ENCODE measurements around the gene CCNE1. TPM values are rescaled to one million over a fixed set of nuclear protein-coding genes. Genes with fewer than 3 reads are reported as not detected.
"Not testable (repeated sequence)": the region's sequence is repeated elsewhere in the genome, so short reads cannot be mapped to it uniquely, and the experiment has no call there.

CCNE1 gene
- total RNA-seq, 1 donor: 10.4 TPM

DNA sequence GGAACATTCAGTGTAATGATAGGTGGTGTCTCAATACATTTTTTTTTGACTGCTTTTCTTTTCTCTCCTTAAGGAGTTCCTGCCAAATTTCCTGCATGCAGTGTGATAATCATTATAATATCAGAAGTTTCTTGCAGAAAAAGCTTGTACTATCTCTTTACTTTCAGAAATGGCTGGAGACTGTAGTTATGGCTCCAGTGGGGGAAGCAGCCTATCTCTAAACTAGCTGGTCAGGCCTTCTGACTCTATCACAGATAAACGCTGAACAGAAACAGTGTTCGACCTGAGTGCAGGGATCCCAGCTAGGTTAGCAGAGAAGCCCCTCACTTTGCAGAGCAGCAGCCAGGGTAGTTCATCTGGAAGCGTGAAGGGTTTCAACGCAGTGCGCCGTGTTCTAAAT, 1.9 kb downstream of the CCNE1 start:
- H3K4me3 ChIP-seq (ENCODE audit: low read depth, low read length): no peak overlapping the region
- TF ChIP-seq CTCF (IDR thresholded peaks at IDR 0.05; ENCODE audit: insufficient read depth, low read depth, low read length): no peak
- DNase-seq (ENCODE audit: low read depth): no peak

- no peak for DNase-seq (ENCODE audit: low read depth)
- no peak for TF ChIP-seq CTCF (IDR thresholded peaks at IDR 0.05; ENCODE audit: insufficient read depth, low read depth, low read length)
- H3K4me3 ChIP-seq (ENCODE audit: low read depth, low read length): no peak overlapping the region
These were observed 3.4 kb downstream of the CCNE1 start for GRCh38 chr19:29815231-29815630.

DNA sequence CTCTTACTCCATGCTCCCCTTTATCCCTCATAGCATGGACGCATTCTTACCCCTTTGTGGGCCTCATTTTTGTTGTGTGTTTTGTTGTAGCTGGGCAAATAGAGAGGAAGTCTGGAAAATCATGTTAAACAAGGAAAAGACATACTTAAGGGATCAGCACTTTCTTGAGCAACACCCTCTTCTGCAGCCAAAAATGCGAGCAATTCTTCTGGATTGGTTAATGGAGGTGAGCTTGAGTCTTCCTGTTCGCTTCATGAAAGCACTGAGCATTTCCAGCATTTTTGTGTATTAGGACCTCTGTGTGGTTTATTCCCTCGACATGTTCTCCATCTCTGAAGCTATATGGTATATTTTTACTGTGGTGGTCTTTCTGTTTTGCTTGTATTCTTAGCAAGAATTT, 5.5 kb downstream of the CCNE1 start:
- no peak for TF ChIP-seq CTCF (IDR thresholded peaks at IDR 0.05; ENCODE audit: insufficient read depth, low read depth, low read length)
- no peak overlapping the region for H3K4me3 ChIP-seq (ENCODE audit: low read depth, low read length)
- DNase-seq (ENCODE audit: low read depth): no peak

DNA sequence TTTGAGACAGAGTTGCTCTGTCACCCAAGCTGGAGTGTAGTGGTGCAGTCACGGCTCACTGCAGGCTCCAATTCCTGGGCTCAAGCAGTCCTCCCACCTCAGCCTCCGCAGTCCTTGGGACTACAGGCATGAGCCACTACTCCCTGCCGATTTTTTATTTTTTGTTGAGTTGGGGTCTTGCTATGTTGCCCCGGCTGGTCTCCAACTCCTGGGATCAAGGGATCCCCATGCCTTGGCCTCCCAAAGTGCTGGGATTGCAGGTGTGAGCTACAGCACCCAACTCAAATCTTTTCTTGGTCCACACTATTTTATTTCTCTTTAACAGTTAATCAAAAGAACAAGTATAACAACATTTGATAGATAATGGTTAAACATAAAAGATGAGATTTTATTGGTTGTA, 7.5 kb downstream of the CCNE1 start:
- DNase-seq (ENCODE audit: low read depth): no peak
- no peak for TF ChIP-seq CTCF (IDR thresholded peaks at IDR 0.05; ENCODE audit: insufficient read depth, low read depth, low read length)
- H3K4me3 ChIP-seq (ENCODE audit: low read depth, low read length): no peak overlapping the region

DNA sequence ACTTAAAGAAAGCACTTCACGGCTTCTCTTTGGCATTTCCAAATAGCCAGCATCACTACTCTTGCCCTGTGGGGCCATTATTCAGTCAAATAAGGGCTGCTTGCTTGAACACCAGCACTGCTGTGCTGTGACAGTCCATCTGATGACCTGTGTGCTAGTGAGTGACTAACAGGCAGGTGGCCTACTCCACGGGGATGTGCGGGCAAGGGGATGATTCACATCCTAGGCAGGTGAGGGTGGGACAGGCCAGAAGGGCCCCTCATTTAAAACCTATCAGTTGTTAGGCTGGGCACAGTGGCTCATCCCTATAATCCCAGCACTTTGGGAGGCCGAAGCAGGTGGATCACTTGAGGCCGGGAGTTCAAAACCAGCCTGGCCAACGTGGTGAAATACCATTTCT, 8.2 kb downstream of the CCNE1 start:
- no peak for TF ChIP-seq CTCF (IDR thresholded peaks at IDR 0.05; ENCODE audit: insufficient read depth, low read depth, low read length)
- no peak overlapping the region for H3K4me3 ChIP-seq (ENCODE audit: low read depth, low read length)
- DNase-seq (ENCODE audit: low read depth): no peak

DNA sequence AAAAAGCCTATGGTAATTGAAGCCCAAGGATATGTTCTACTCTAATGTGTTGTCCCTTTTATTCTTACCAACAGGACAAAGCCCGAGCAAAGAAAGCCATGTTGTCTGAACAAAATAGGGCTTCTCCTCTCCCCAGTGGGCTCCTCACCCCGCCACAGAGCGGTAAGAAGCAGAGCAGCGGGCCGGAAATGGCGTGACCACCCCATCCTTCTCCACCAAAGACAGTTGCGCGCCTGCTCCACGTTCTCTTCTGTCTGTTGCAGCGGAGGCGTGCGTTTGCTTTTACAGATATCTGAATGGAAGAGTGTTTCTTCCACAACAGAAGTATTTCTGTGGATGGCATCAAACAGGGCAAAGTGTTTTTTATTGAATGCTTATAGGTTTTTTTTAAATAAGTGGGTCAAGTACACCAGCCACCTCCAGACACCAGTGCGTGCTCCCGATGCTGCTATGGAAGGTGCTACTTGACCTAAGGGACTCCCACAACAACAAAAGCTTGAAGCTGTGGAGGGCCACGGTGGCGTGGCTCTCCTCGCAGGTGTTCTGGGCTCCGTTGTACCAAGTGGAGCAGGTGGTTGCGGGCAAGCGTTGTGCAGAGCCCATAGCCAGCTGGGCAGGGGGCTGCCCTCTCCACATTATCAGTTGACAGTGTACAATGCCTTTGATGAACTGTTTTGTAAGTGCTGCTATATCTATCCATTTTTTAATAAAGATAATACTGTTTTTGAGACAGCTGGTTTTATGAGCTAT, 12.0 kb downstream of the CCNE1 start:
- no peak for TF ChIP-seq CTCF (IDR thresholded peaks at IDR 0.05; ENCODE audit: insufficient read depth, low read depth, low read length)
- DNase-seq (ENCODE audit: low read depth): no peak
- H3K4me3 ChIP-seq (ENCODE audit: low read depth, low read length): no peak overlapping the region

- not testable (repeated sequence) for DNase-seq (ENCODE audit: low read depth); H3K4me3 ChIP-seq (ENCODE audit: low read depth, low read length)
These were observed 13.5 kb downstream of the CCNE1 start for GRCh38 chr19:29825263-29825662.
